GM13976 (cell line): ENCODE data around the gene EPHA7.

Experiments used
- DNase-seq: peaks from one replicate; pipeline ENCODE4 v3.0.0; 2012; ENCODE audit warnings: low spot score
- in situ Hi-C: fragments of 300-500 bp; cut with MboI; formaldehyde crosslinking; loops from one replicate; pipeline ENCODE4 v1.12.0; 2022; ENCODE audit warnings: low sequenced_read_pairs, mixed read lengths, inconsistent platforms; ENCODE audit not compliant: unreplicated experiment
- TF ChIP-seq, protein P1 (sequence below): IDR thresholded peaks from 2 replicates; pipeline ENCODE4 v1.5.1; 2012; ENCODE audit warnings: borderline replicate concordance, mild to moderate bottlenecking; ENCODE audit not compliant: insufficient read depth; ENCODE audit errors: extremely low read depth, missing control alignments, control extremely low read depth

Gene EPHA7

DNA sequence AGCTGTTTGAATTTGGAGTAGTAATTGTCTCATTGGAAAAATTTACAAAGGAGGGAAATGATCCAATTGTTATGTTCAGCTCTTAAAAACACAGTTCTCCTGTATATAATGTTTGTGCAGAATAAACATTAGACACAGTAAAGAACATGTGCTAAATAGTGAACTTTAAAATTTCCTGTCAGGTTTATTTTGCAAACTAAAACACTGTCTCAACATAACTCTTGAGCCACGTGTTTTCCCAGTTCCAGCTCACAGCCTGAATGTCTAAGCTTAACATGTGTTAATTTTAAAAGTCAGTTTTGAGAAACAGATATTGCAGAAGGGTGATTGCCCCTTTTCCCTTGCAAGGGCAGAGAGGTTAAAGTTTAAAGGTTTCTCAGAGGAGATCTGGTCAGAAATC, 20.6 kb downstream of the EPHA7 start:
- no peak for DNase-seq
- TF ChIP-seq, protein P1, sequence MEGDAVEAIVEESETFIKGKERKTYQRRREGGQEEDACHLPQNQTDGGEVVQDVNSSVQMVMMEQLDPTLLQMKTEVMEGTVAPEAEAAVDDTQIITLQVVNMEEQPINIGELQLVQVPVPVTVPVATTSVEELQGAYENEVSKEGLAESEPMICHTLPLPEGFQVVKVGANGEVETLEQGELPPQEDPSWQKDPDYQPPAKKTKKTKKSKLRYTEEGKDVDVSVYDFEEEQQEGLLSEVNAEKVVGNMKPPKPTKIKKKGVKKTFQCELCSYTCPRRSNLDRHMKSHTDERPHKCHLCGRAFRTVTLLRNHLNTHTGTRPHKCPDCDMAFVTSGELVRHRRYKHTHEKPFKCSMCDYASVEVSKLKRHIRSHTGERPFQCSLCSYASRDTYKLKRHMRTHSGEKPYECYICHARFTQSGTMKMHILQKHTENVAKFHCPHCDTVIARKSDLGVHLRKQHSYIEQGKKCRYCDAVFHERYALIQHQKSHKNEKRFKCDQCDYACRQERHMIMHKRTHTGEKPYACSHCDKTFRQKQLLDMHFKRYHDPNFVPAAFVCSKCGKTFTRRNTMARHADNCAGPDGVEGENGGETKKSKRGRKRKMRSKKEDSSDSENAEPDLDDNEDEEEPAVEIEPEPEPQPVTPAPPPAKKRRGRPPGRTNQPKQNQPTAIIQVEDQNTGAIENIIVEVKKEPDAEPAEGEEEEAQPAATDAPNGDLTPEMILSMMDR: no peak
- in situ Hi-C loops: no loop called here

DNA sequence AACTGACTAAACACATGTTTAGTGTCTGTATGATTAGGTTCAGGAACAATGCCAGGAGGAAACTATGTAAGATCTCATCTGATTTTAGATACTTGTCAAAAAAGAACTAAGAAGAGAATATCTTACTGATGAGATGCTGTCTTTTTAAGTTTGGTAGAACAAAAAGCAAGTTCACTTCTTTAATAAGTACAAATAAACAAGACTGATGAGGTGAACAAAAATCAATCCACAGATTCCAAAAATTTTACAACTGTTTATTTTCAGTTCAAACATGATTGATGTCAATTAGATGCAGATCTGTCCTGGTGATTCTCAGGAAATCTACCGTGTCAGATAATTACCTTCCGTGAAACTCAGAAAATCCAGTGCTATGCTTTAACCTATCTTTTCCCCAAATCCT, 24.9 kb downstream of the EPHA7 start:
- TF ChIP-seq, protein P1: no peak
- no peak for DNase-seq
- in situ Hi-C loops: no loop called here

DNA sequence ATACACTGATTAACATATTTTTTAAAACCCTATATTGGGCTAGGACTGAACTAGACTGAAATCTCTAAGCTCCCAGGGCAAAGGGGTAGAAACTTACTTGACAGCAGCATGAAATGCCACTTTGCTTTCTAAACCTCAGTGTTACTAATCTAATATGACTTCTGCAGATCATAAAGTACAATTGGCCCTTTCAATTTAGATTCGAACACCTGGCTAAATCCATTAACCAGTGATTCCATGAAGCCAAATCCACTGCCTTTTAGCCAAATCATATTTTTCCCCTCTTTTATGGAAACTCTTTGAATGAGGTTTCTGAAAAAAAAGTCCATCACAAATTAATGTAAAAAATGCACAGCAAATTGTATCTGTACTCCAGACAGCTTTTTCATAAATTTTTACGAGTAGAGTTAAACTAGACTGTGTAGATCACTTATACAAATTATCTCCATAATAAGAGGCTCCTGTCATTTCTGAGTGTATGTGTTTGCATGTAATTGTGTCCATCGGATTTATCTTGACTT, 25.7 kb downstream of the EPHA7 start:
- in situ Hi-C loops: no loop called here
- DNase-seq: no peak
- TF ChIP-seq, protein P1: no peak

DNA sequence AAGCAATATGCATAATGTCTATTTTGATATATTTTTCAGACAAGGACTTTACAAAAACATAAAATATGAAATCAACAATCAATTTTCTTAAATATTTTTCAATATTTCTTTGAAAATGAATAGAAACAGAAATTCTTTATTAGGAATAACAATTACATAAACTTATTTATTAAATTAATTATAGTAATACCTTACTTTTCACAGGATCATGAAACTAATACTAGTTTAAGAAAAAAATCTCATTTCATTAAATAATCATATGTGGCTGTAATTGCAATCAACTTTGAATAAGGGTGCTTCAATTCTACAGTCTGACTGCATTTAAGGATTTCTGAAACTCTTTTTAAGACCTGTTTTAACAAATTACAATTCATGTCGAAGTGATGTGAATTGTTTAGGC, 26.6 kb downstream of the EPHA7 start:
- in situ Hi-C loops: no loop called here
- TF ChIP-seq, protein P1: no peak
- DNase-seq: no peak

DNA sequence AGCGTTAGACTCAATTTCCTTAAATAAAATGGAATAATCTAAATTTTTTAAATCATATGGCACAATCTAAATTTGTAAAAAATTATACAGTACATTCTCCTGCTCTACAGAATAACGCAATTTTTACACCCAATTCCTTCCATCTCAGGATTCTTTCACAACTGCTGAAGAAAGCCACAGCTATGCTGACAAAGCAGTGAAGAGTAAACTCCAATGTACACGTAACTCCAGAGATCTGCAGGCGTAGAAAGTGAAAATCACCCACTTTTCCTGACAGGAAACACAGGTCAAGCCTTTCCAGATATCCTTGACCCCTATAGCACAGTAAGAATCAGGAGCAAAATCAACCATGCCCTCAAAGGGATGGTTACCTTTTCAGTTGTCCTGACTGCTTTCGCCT, 27.4 kb downstream of the EPHA7 start:
- TF ChIP-seq, protein P1: no peak
- DNase-seq: no peak
- in situ Hi-C loops: no loop called here

DNA sequence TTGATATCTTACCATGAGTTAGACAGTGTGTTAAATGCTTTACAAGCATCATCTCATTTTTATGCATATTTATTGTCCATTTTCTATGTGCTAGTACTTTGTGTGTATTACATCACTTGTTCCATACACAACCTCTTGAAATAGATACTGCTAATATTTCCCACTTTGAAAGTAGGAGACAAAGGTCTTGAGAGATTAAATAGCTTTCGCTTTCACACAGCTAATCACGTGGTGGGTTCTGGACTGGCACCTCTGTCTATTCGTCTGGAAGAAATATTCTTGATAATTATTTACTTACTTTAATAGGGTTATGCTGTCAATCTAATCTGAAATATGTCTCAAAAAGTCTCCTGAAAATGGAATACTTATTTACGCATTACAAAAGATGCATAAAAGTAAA, 30.2 kb downstream of the EPHA7 start:
- TF ChIP-seq, protein P1: no peak
- in situ Hi-C loops: no loop called here
- DNase-seq: no peak

DNA sequence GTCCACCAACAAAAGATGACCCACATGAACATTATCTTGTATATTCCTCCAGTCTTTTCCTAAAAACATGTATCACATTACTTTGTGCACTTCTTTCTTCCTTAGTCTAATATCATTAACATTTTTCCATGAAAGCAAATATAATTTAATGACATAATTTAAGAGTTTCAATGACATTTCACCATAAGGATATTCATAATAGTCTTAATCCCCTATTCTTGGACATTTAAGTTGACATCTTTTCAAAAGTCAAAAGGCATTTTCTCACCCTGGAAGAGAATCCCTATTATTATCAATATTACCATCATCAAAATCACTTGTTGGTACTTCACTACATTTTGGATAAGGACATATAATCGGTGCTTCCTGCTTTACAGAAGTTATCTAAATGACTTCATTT, 31.3 kb downstream of the EPHA7 start:
- no peak for DNase-seq
- TF ChIP-seq, protein P1: no peak
- in situ Hi-C loops: no loop called here
